KMS-11 (cell line): Measurements from ENCODE around the gene TMEM130.

ENCODE experiments used
- H2AFZ ChIP-seq: fragments of 200-600 bp; sonication (generic); 2 replicates; pipeline ENCODE4 v1.6.1; 2016; ENCODE audit warnings: antibody characterized with exemption, mixed run types, low read depth
- H3K27ac ChIP-seq: fragments of 200-600 bp; sonication (generic); 2 replicates; pipeline ENCODE4 v1.6.1; 2016; ENCODE audit warnings: mild to moderate bottlenecking, mixed run types
- H3K27me3 ChIP-seq: fragments of 200-600 bp; sonication (generic); 2 replicates; pipeline ENCODE4 v1.6.1; 2017; ENCODE audit warnings: mild to moderate bottlenecking, low read depth, mixed run types, moderate library complexity; ENCODE audit not compliant: insufficient read depth
- H3K36me3 ChIP-seq: fragments of 200-600 bp; sonication (generic); 2 replicates; pipeline ENCODE4 v1.6.1; 2017; ENCODE audit warnings: mild to moderate bottlenecking, mixed run types; ENCODE audit not compliant: insufficient read depth
- H3K4me1 ChIP-seq: fragments of 200-600 bp; sonication (generic); 2 replicates; pipeline ENCODE4 v1.6.1; 2016; ENCODE audit warnings: mild to moderate bottlenecking, low read depth, mixed run types; ENCODE audit not compliant: poor library complexity, severe bottlenecking
- H3K4me2 ChIP-seq: fragments of 200-600 bp; sonication (generic); 2 replicates; pipeline ENCODE4 v1.7.0; 2016; ENCODE audit warnings: mild to moderate bottlenecking, mixed run types
- H3K4me3 ChIP-seq: fragments of 200-600 bp; sonication (generic); IDR thresholded peaks from 2 replicates; pipeline ENCODE4 v1.6.1; 2017; ENCODE audit warnings: low read depth, low read length, mixed read lengths; ENCODE audit not compliant: insufficient read depth
- H3K79me2 ChIP-seq: fragments of 200-600 bp; sonication (generic); 2 replicates; pipeline ENCODE4 v1.6.1; 2016; ENCODE audit warnings: low read depth, mixed run types; ENCODE audit not compliant: insufficient read depth
- H3K9ac ChIP-seq: fragments of 200-600 bp; sonication (generic); 2 replicates; pipeline ENCODE4 v1.6.1; 2016; ENCODE audit warnings: mild to moderate bottlenecking, mixed run types
- H4K20me1 ChIP-seq: fragments of 200-600 bp; sonication (generic); 2 replicates; pipeline ENCODE4 v1.6.1; 2016; ENCODE audit warnings: mild to moderate bottlenecking, mixed run types; ENCODE audit not compliant: insufficient read depth
- TF ChIP-seq, protein P1 (sequence below): fragments of 200-600 bp; sonication (generic); conservative IDR thresholded peaks from 2 replicates; pipeline ENCODE4 v1.6.1; 2017; ENCODE audit warnings: low read depth, mild to moderate bottlenecking, antibody characterized with exemption, low read length, moderate library complexity, mixed read lengths

The TMEM130 gene

DNA sequence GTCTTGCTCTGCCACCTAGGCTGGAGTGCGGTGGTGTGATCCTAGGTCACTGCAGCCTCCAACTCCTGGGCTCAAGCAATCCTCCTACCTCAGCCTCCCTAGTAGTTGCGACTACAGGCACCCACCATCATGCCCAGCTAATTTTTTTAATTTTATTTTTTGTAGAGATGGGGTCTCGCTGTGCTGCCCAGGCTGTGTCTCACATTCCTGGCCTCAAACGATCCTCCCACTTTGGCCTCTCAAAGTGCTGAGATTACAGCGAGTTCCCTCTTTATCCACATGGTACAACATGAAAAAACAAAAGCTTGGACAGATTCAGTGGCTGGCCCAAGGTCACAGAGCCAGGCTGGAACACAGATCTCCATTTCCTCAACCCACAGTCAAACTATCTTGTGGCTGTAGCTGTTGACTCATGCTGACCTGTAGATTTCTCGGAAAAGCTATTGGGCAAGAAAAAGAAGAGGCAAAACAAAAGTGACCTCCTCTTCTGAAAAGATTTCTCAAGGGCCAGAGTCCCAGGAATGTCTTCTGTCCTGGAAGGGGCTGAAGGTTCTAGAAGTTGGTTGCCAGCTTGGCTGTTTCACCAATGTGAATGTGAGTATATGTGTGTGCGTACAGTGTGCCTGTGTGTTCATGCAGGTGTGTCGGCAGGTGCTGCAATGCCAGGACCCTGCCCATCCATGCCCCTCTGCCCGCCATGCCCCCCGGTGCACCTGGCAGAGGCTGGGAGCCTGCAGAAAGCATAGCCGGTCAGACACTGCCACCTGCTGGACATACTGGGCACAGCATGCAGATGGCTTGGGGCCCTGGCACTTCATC is 28.4 kb downstream of the TMEM130 start:
- H4K20me1 ChIP-seq = no peaks in the 10 kb centered on the region
- H3K27ac ChIP-seq = no peak overlapping the region
- TF ChIP-seq, protein P1, sequence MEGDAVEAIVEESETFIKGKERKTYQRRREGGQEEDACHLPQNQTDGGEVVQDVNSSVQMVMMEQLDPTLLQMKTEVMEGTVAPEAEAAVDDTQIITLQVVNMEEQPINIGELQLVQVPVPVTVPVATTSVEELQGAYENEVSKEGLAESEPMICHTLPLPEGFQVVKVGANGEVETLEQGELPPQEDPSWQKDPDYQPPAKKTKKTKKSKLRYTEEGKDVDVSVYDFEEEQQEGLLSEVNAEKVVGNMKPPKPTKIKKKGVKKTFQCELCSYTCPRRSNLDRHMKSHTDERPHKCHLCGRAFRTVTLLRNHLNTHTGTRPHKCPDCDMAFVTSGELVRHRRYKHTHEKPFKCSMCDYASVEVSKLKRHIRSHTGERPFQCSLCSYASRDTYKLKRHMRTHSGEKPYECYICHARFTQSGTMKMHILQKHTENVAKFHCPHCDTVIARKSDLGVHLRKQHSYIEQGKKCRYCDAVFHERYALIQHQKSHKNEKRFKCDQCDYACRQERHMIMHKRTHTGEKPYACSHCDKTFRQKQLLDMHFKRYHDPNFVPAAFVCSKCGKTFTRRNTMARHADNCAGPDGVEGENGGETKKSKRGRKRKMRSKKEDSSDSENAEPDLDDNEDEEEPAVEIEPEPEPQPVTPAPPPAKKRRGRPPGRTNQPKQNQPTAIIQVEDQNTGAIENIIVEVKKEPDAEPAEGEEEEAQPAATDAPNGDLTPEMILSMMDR = peak; percentile 97
- no peak overlapping the region; the same call in 1 of the 2 replicates for H2AFZ ChIP-seq
- no peaks in the 10 kb centered on the region for H3K27me3 ChIP-seq
- H3K36me3 ChIP-seq = no peaks in the 10 kb centered on the region
- H3K4me2 ChIP-seq = no peak overlapping the region
- no peak overlapping the region for H3K4me3 ChIP-seq
- no peaks in the 10 kb centered on the region for H3K4me1 ChIP-seq
- H3K79me2 ChIP-seq = no peaks in the 10 kb centered on the region
- no peak overlapping the region for H3K9ac ChIP-seq

DNA sequence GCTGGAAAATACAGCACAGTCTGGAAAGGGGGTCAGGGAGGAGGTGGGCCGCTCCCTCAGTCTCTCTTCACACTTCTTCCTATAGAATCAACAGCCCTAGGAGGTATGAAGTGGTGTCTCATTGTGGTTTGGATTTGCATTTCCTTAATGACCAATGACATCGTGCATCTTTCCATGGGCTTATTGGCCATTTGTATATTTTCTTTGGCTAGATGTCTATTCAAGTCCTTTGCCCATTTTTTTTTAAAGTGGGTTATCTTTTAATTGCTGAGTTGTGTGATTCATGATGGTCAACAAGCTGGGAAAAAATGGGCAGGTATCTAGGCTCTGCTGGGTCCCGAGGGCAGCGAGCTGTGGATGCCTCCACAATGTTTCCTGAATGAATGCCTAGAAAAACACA is 29.1 kb downstream of the TMEM130 start:
- no peak overlapping the region for H3K4me3 ChIP-seq
- no peaks in the 10 kb centered on the region for H3K79me2 ChIP-seq
- H3K4me1 ChIP-seq = no peaks in the 10 kb centered on the region
- TF ChIP-seq, protein P1 = no peak
- no peak overlapping the region for H2AFZ ChIP-seq
- no peaks in the 10 kb centered on the region for H4K20me1 ChIP-seq
- H3K27me3 ChIP-seq = no peaks in the 10 kb centered on the region
- H3K27ac ChIP-seq = no peak overlapping the region
- no peaks in the 10 kb centered on the region for H3K36me3 ChIP-seq
- no peak overlapping the region for H3K9ac ChIP-seq
- H3K4me2 ChIP-seq = no peak overlapping the region

DNA sequence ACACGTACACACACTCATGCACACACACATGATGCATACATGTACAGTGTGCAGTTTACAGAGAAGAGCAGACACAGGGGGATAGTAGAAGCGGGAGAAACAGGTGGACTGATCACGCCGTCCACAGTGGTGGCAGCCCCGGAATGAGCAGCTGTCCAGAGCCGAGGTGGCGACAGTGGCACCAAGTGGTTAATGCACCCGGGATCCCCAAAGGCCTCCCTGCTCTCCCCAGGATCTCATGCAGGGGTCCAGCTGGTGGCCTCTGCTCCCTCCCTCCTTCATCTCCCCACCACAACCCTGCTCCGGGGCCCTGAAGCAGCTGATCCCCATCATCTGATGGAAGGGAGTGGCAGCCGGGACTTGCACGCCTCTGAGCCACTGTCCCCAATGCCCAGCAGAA is 29.7 kb downstream of the TMEM130 start:
- Histone ChIP-seq H3K4me2 (no peak overlapping the region), H4K20me1 (no peaks in the 10 kb centered on the region), H3K4me3 (no peak overlapping the region), H3K36me3 (no peaks in the 10 kb centered on the region), H3K27ac (no peak overlapping the region), H2AFZ (no peak overlapping the region), H3K4me1 (no peaks in the 10 kb centered on the region), H3K79me2 (no peaks in the 10 kb centered on the region), H3K9ac (no peak overlapping the region), H3K27me3 (no peaks in the 10 kb centered on the region)
- TF ChIP-seq, protein P1 = no peak

DNA sequence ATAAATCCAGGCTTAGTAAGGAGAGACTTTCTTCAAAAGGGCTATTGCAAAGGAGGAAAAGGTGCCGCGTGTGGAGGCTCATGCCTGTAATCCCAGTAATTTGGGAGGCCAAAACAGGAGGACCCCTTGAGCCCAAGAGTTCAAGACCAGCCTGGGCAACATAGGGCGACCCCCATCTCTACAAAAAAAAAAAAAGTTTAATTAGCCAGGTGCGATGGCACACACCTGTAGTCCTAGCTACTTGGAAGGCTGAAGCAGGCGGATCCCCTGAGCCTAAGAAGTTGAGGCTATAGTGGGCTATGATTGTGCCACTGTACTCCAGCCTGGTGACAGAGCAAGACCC is 32.2 kb downstream of the TMEM130 start:
- Histone ChIP-seq H4K20me1 (no peaks in the 10 kb centered on the region), H3K4me3 (no peak overlapping the region), H3K27me3 (no peaks in the 10 kb centered on the region), H2AFZ (no peak overlapping the region), H3K4me1 (no peaks in the 10 kb centered on the region), H3K9ac (no peak overlapping the region), H3K79me2 (no peaks in the 10 kb centered on the region), H3K36me3 (no peaks in the 10 kb centered on the region), H3K27ac (no peak overlapping the region), H3K4me2 (no peak overlapping the region)
- TF ChIP-seq, protein P1 = no peak
